Measurements from ENCODE around the gene TNNC2.

GRCh38 chr20:45848421-45848820, 21.3 kb upstream of the TNNC2 start:
- TF ChIP-seq, protein P1, sequence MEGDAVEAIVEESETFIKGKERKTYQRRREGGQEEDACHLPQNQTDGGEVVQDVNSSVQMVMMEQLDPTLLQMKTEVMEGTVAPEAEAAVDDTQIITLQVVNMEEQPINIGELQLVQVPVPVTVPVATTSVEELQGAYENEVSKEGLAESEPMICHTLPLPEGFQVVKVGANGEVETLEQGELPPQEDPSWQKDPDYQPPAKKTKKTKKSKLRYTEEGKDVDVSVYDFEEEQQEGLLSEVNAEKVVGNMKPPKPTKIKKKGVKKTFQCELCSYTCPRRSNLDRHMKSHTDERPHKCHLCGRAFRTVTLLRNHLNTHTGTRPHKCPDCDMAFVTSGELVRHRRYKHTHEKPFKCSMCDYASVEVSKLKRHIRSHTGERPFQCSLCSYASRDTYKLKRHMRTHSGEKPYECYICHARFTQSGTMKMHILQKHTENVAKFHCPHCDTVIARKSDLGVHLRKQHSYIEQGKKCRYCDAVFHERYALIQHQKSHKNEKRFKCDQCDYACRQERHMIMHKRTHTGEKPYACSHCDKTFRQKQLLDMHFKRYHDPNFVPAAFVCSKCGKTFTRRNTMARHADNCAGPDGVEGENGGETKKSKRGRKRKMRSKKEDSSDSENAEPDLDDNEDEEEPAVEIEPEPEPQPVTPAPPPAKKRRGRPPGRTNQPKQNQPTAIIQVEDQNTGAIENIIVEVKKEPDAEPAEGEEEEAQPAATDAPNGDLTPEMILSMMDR (IDR thresholded peaks at IDR 0.05) = no peak
- TF ChIP-seq POLR2A (IDR thresholded peaks at IDR 0.05) = no peak

Measured in Peyer's patch (tissue), 4 donors.